HCT116 (cell line): ENCODE data around the gene DNAJC16.

Experiments
- CEBPB ChIP-seq: IDR thresholded peaks from 2 replicates; pipeline ENCODE4 v1.6.1; 2012; ENCODE audit warnings: low read depth
- FOSL1 ChIP-seq: IDR thresholded peaks from 2 replicates; pipeline ENCODE4 v1.6.1; 2012; ENCODE audit warnings: low read depth
- JUND ChIP-seq: IDR thresholded peaks from 2 replicates; pipeline ENCODE4 v1.6.1; 2012
- MAX ChIP-seq: IDR thresholded peaks from 2 replicates; pipeline ENCODE4 v1.6.1; 2012
- POLR2A ChIP-seq: IDR thresholded peaks from 2 replicates; pipeline ENCODE4 v1.7.0; 2011; ENCODE audit warnings: borderline replicate concordance; ENCODE audit not compliant: insufficient read depth, insufficient read length; ENCODE audit errors: extremely low read depth
- POLR2AphosphoS5 ChIP-seq: IDR thresholded peaks from 2 replicates; pipeline ENCODE4 v1.6.1; 2011; ENCODE audit warnings: mild to moderate bottlenecking, low read depth, low read length, moderate library complexity
- SIN3A ChIP-seq: IDR thresholded peaks from 2 replicates; pipeline ENCODE4 v1.6.1; 2012; ENCODE audit warnings: low read depth
- SP1 ChIP-seq: IDR thresholded peaks from 2 replicates; pipeline ENCODE4 v1.6.1; 2012; ENCODE audit warnings: low read depth
- SRF ChIP-seq: IDR thresholded peaks from 2 replicates; pipeline ENCODE4 v1.6.1; 2012; ENCODE audit warnings: low read depth
- TCF7L2 ChIP-seq: IDR thresholded peaks from 2 replicates; pipeline ENCODE4 v1.7.0; 2011; ENCODE audit warnings: borderline replicate concordance, inconsistent platforms; ENCODE audit not compliant: insufficient read depth, insufficient read length; ENCODE audit errors: extremely low read depth
- YY1 ChIP-seq: IDR thresholded peaks from 2 replicates; pipeline ENCODE4 v1.6.1; 2011; ENCODE audit warnings: low read length, low read depth, moderate library complexity, mild to moderate bottlenecking; ENCODE audit not compliant: insufficient replicate concordance; ENCODE audit errors: extremely low read depth
- ZBTB33 ChIP-seq: IDR thresholded peaks from 2 replicates; pipeline ENCODE4 v1.6.1; 2011; ENCODE audit warnings: mild to moderate bottlenecking, low read length, moderate library complexity; ENCODE audit not compliant: insufficient replicate concordance; ENCODE audit errors: extremely low read depth
- ZNF274 ChIP-seq: fragments of 200-500 bp; sonication (Bioruptor generic); IDR thresholded peaks from 2 replicates; pipeline ENCODE4 v1.6.1; 2014; ENCODE audit warnings: mild to moderate bottlenecking, low read depth, low read length, inconsistent platforms
- TF ChIP-seq, protein P1 (sequence below), 3 experiments: fragments of 200-600 bp in 1 of 3; sonication (generic) in 1 of 3; IDR thresholded peaks in 2 of 3; conservative IDR thresholded peaks in 1 of 3; 2 replicates each; pipeline ENCODE4 v1.5.1; 2012 to 2017; ENCODE audit warnings: low read depth in 2 of 3, low read length in 2 of 3, antibody characterized with exemption in 1 of 3, borderline replicate concordance in 1 of 3, control low read depth in 1 of 3, mild to moderate bottlenecking in 1 of 3, mixed read lengths in 1 of 3, mixed run types in 1 of 3, moderate library complexity in 1 of 3; ENCODE audit not compliant: insufficient read depth in 1 of 3

- TF ChIP-seq, protein P1, sequence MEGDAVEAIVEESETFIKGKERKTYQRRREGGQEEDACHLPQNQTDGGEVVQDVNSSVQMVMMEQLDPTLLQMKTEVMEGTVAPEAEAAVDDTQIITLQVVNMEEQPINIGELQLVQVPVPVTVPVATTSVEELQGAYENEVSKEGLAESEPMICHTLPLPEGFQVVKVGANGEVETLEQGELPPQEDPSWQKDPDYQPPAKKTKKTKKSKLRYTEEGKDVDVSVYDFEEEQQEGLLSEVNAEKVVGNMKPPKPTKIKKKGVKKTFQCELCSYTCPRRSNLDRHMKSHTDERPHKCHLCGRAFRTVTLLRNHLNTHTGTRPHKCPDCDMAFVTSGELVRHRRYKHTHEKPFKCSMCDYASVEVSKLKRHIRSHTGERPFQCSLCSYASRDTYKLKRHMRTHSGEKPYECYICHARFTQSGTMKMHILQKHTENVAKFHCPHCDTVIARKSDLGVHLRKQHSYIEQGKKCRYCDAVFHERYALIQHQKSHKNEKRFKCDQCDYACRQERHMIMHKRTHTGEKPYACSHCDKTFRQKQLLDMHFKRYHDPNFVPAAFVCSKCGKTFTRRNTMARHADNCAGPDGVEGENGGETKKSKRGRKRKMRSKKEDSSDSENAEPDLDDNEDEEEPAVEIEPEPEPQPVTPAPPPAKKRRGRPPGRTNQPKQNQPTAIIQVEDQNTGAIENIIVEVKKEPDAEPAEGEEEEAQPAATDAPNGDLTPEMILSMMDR (IDR thresholded peaks at IDR 0.05 in 2 of 3, conservative IDR thresholded peaks at IDR 0.05 in 1 of 3; ENCODE audit: borderline replicate concordance in 1 of 3, insufficient read depth in 1 of 3, low read depth in 2 of 3, low read length in 2 of 3) = no peak
- TF ChIP-seq FOSL1 (no peak), CEBPB (no peak), POLR2A (no peak), YY1 (no peak), ZNF274 (no peak), SP1 (no peak), JUND (no peak), TCF7L2 (no peak), ZBTB33 (no peak), SRF (no peak), SIN3A (no peak), MAX (no peak), POLR2AphosphoS5 (no peak)
These were observed 49.0 kb downstream of the DNAJC16 start for GRCh38 chr1:15575549-15576150.
